Activated CD8-positive, alpha-beta memory T cell treated with anti-CD3 and anti-CD28 coated beads, Interleukin-2, amount 50 U/mL, for 1 hour (primary cell): Measurements from ENCODE around the gene ADCY2.

Experiments
- DNase-seq: peaks from one replicate; pipeline ENCODE4 v3.0.0-alpha.2; 2020; ENCODE audit errors: extremely low read depth

The ADCY2 gene

GRCh38 chr5:7592910-7593309 is 197.0 kb downstream of the ADCY2 start:
- DNase-seq = no peak

GRCh38 chr5:7597059-7597642 is 201.2 kb downstream of the ADCY2 start:
- DNase-seq = no peak

- no peak for DNase-seq
These were observed 211.0 kb downstream of the ADCY2 start for GRCh38 chr5:7606840-7607465.

- no peak for DNase-seq
These were observed 212.8 kb downstream of the ADCY2 start for GRCh38 chr5:7608772-7609171.

- DNase-seq = no peak
These were observed 213.8 kb downstream of the ADCY2 start for GRCh38 chr5:7609726-7610125.

- DNase-seq = no peak
These were observed 214.7 kb downstream of the ADCY2 start for GRCh38 chr5:7610531-7611177.

- DNase-seq = no peak
These were observed 215.6 kb downstream of the ADCY2 start for GRCh38 chr5:7611518-7611917.

GRCh38 chr5:7615566-7616061 is 219.7 kb downstream of the ADCY2 start:
- DNase-seq = no peak

GRCh38 chr5:7616897-7617296 is 221.0 kb downstream of the ADCY2 start:
- DNase-seq = no peak

- DNase-seq = no peak
These were observed 226.6 kb downstream of the ADCY2 start for GRCh38 chr5:7622498-7622897.

- no peak for DNase-seq
These were observed 229.8 kb downstream of the ADCY2 start for GRCh38 chr5:7625740-7626139.

GRCh38 chr5:7628248-7628647 is 232.3 kb downstream of the ADCY2 start:
- DNase-seq = no peak

GRCh38 chr5:7628820-7629219 is 232.9 kb downstream of the ADCY2 start:
- no peak for DNase-seq

- DNase-seq = no peak
These were observed 233.6 kb downstream of the ADCY2 start for GRCh38 chr5:7629561-7629960.

GRCh38 chr5:7634837-7635236 is 238.9 kb downstream of the ADCY2 start:
- no peak for DNase-seq

GRCh38 chr5:7638456-7638855 is 242.5 kb downstream of the ADCY2 start:
- no peak for DNase-seq

- DNase-seq = no peak
These were observed 246.1 kb downstream of the ADCY2 start for GRCh38 chr5:7642029-7642428.

- DNase-seq = no peak
These were observed 248.8 kb downstream of the ADCY2 start for GRCh38 chr5:7644723-7645122.

GRCh38 chr5:7650755-7651154 is 254.8 kb downstream of the ADCY2 start:
- DNase-seq = no peak

GRCh38 chr5:7653046-7653445 is 257.1 kb downstream of the ADCY2 start:
- DNase-seq = no peak

- DNase-seq = no peak
These were observed 261.2 kb downstream of the ADCY2 start for GRCh38 chr5:7657153-7657552.

GRCh38 chr5:7659420-7659819 is 263.5 kb downstream of the ADCY2 start:
- no peak for DNase-seq

GRCh38 chr5:7662289-7662688 is 266.4 kb downstream of the ADCY2 start:
- no peak for DNase-seq
